Keratinocyte (primary cell): ENCODE results near the gene MAP7D1.

Source experiments
- EZH2 ChIP-seq: IDR thresholded peaks from one replicate; pipeline ENCODE4 v1.6.1; 2012; ENCODE audit warnings: inconsistent platforms, mild to moderate bottlenecking, low read length, moderate library complexity
- TF ChIP-seq, protein P1 (sequence below), 3 experiments: IDR thresholded peaks in 1 of 3; conservative IDR thresholded peaks in 1 of 3; optimal IDR thresholded peaks in 1 of 3; 2 replicates in 2 of 3; 3 replicates in 1 of 3; pipeline versions ENCODE3 to v1.5.1; 2011; ENCODE audit warnings: low read length in 3 of 3, mild to moderate bottlenecking in 3 of 3, moderate library complexity in 2 of 3, control low read depth in 1 of 3, inconsistent platforms in 1 of 3; ENCODE audit not compliant: insufficient read depth in 2 of 3; ENCODE audit errors: extremely low read depth in 1 of 3

GRCh38 chr1:36125129-36125991 is 30.6 kb upstream of the MAP7D1 start, which contains the start of gene COL8A2:
- TF ChIP-seq, protein P1, sequence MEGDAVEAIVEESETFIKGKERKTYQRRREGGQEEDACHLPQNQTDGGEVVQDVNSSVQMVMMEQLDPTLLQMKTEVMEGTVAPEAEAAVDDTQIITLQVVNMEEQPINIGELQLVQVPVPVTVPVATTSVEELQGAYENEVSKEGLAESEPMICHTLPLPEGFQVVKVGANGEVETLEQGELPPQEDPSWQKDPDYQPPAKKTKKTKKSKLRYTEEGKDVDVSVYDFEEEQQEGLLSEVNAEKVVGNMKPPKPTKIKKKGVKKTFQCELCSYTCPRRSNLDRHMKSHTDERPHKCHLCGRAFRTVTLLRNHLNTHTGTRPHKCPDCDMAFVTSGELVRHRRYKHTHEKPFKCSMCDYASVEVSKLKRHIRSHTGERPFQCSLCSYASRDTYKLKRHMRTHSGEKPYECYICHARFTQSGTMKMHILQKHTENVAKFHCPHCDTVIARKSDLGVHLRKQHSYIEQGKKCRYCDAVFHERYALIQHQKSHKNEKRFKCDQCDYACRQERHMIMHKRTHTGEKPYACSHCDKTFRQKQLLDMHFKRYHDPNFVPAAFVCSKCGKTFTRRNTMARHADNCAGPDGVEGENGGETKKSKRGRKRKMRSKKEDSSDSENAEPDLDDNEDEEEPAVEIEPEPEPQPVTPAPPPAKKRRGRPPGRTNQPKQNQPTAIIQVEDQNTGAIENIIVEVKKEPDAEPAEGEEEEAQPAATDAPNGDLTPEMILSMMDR (optimal IDR thresholded peaks at IDR 0.05 in 1 of 3, IDR thresholded peaks at IDR 0.05 in 1 of 3, conservative IDR thresholded peaks at IDR 0.05 in 1 of 3; ENCODE audit: extremely low read depth in 1 of 3, insufficient read depth in 2 of 3, low read length in 3 of 3) = no peak
- TF ChIP-seq EZH2 = peak; percentile 65
